PFSK-1 (cell line): Measurements from ENCODE around the gene DPP6.

Experiments
- FOXP2 ChIP-seq: optimal IDR thresholded peaks from 2 replicates; pipeline ENCODE3; 2011; ENCODE audit warnings: borderline replicate concordance, control low read depth, inconsistent platforms; ENCODE audit not compliant: insufficient read depth; ENCODE audit errors: extremely low read length, extremely low read depth
- POLR2AphosphoS5 ChIP-seq: IDR thresholded peaks from 2 replicates; pipeline ENCODE4 v1.6.1; 2012; ENCODE audit warnings: low read depth, mild to moderate bottlenecking, control low read depth, low read length, moderate library complexity
- SIN3A ChIP-seq: IDR thresholded peaks from 2 replicates; pipeline ENCODE4 v1.6.1; 2012; ENCODE audit warnings: mild to moderate bottlenecking, low read length, moderate library complexity, borderline replicate concordance; ENCODE audit not compliant: insufficient read depth
- TAF1 ChIP-seq: IDR thresholded peaks from 2 replicates; pipeline ENCODE4 v1.6.1; 2012; ENCODE audit warnings: low read length, control low read depth, borderline replicate concordance; ENCODE audit not compliant: insufficient read depth

DNA sequence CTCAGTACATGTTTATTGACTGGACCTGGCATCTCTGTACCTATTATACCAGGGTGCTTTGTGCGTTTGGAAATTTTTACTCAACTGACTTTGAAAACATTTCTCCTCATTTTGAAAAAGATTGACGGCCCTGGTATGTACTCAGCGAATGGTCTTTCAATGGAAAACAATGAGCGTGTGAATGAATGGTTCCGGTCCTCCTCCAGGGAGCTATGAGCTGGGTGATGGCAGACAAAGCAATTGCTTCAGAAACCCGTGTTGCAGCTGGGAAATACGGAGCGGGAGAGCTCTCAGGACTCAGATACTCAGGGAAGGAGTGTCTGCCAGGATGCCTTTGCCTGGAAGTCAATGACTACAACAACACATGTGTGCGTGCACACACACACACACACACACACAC lies 824.8 kb downstream of the DPP6 start:
- TF ChIP-seq TAF1 (no peak), POLR2AphosphoS5 (no peak), FOXP2 (no peak), SIN3A (no peak)
